Fibroblast of skin of back (primary cell): ENCODE measurements around the gene PSKH1. TPM values are rescaled to one million over a fixed set of nuclear protein-coding genes. Genes with fewer than 3 reads are reported as not detected.
A peak's percentile ranks its signal among the peaks of the same experiment; 100 is the strongest.
"Not testable (repeated sequence)": the region's sequence is repeated elsewhere in the genome, so short reads cannot be mapped to it uniquely, and the experiment has no call there.

Experiments
- DNase-seq: peaks from one replicate; pipeline ENCODE4 v3.0.0-alpha.2; 2013
- polyA plus RNA-seq, 2 experiments: library from polyadenylated mRNA; unstranded; fragments of 120-200 nt; gene quantifications; one replicate each; pipeline ENCODE4 v1.2.1, GENCODE V29; 2013; ENCODE audit not compliant: insufficient read length in 2 of 2

The PSKH1 gene
- 30.4 TPM for polyA plus RNA-seq (2013, experiment 1 of 2; ENCODE audit: insufficient read length)
- polyA plus RNA-seq (2013, experiment 2 of 2; ENCODE audit: insufficient read length), result 27.1 TPM

- DNase-seq, result peak; percentile 95
Observed at GRCh38 chr16:67892899-67893742, at the start of gene PSKH1. Gene PSKH1, plus strand, starts transcription at chr16:67893254. Its CDS starts 15,496 bp downstream, at chr16:67908750.

- peak; percentile 24 for DNase-seq
Observed at GRCh38 chr16:67843343-67843765, 49.7 kb upstream of the PSKH1 start.

GRCh38 chr16:67844497-67844896, 48.6 kb upstream of the PSKH1 start:
- DNase-seq, result peak; percentile 41

- DNase-seq, result no peak
Observed at GRCh38 chr16:67845291-67846062, 47.6 kb upstream of the PSKH1 start.

- DNase-seq, result no peak
Observed at GRCh38 chr16:67846063-67846319, 47.1 kb upstream of the PSKH1 start.

DNA sequence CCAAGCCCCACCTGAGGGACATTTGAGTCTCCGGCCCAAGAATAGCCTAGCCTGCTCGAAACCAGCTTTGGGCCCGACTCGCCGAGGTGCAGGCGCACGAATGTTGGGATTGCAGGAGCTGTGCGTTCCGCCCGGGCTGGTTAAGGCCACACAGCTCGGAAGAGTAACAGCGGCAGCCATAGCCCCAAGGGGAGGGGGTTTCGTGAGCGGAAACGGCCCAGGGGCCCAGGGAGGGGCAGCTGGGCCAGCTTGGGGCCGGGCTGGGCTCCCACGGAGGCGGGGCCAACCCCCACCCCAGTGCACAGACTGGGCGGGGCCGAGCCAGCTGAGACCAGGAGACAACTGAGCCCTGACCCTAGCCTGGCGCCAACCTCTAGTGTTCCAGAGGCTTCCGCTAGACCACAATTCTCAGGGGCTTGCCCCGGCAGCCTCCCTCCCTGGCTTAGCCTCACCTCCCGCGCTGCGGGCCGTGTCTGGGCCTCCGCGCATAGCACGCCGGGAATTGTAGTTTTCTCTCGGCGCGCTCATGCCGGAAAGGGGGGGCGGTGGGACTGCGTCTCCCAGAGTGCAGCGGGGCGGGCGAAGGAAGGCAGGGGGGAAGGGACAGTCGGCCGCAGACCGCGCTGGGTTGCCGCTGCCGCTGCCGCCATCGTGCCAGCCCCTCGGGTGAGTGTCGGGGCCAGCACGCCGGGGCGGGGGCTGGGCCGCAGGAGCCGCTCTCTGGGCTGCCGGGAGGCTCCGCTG, 46.6 kb upstream of the PSKH1 start, which contains the start of gene NUTF2:
NUTF2 (plus strand) TSS at position 614 of the 744 bp plus-strand sequence. CDS start 18,198 bp downstream, outside the sequence.
- DNase-seq, result peak; percentile 96

- peak; percentile 72 for DNase-seq
Observed at GRCh38 chr16:67847064-67847861, 45.8 kb upstream of the PSKH1 start, which contains the start of gene CENPT. Gene CENPT, minus strand, starts transcription at chr16:67847693. Its CDS starts 13,834 bp downstream, at chr16:67833859.

GRCh38 chr16:67848118-67848517, 44.9 kb upstream of the PSKH1 start:
- no peak for DNase-seq

DNA sequence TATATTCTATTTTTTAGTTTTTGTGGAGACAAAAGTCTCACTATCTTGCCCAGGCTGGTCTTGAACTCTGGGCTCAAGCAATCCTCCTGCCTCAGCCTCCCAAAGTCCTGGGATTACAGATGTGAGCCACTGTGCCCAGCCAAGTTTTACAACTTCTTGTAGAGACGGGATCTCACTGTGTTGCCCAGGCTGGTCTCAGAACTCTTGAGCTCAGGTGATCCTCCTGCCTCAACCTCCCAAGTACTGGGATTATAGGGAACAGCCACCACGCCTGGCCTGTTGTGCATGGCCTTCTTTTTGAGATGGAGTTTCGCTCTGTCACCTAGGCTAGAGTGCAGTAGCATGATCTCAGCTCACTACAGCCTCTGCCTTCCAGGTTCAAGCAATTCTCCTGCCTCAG, 39.4 kb upstream of the PSKH1 start:
- DNase-seq, result no peak

DNA sequence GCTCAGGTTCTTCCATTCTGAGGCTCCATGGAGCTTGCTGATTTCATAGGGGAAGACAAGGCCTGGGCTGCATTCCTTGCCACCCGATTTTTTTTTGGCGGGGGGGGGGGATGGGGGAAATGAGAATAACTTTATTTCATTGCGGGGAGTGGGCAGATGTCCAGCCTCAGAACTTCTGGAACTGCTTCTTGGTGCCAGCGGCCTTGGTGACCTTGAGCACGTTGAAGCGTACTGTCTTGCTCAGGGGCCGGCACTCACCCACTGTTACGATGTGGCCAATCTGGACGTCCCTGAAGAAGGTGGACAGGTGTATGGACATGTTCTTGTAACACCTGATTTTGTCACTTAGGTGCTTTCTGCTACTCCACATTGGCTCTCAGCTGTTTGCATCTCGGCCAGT, 37.3 kb upstream of the PSKH1 start:
- DNase-seq, result no peak

- DNase-seq, result no peak
Observed at GRCh38 chr16:67856927-67857546, 36.0 kb upstream of the PSKH1 start.

GRCh38 chr16:67857547-67858233, 35.4 kb upstream of the PSKH1 start:
- peak; percentile 88 for DNase-seq

DNA sequence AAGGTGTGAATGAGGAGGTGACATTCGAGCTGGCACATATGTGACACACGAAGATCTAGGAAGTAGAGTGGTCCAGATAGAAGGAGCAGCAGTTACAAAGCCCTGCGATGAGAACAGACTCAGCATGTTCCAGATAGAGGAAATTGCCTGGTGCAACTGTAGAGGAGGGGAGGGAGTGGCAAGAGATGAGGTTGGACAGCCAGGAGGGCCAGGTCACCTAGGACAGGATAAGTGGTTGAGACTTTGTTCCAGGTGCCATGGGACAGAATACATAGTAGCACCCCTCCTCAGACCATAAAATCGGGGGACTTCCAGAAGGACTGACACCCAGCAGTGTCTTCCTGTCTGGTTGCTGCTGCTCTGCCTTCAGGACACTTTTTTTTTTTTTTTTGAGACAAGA, 34.6 kb upstream of the PSKH1 start:
- no peak for DNase-seq

- no peak for DNase-seq
Observed at GRCh38 chr16:67860589-67861398, 32.3 kb upstream of the PSKH1 start.

- DNase-seq, result no peak
Observed at GRCh38 chr16:67861877-67862276, 31.2 kb upstream of the PSKH1 start.

DNA sequence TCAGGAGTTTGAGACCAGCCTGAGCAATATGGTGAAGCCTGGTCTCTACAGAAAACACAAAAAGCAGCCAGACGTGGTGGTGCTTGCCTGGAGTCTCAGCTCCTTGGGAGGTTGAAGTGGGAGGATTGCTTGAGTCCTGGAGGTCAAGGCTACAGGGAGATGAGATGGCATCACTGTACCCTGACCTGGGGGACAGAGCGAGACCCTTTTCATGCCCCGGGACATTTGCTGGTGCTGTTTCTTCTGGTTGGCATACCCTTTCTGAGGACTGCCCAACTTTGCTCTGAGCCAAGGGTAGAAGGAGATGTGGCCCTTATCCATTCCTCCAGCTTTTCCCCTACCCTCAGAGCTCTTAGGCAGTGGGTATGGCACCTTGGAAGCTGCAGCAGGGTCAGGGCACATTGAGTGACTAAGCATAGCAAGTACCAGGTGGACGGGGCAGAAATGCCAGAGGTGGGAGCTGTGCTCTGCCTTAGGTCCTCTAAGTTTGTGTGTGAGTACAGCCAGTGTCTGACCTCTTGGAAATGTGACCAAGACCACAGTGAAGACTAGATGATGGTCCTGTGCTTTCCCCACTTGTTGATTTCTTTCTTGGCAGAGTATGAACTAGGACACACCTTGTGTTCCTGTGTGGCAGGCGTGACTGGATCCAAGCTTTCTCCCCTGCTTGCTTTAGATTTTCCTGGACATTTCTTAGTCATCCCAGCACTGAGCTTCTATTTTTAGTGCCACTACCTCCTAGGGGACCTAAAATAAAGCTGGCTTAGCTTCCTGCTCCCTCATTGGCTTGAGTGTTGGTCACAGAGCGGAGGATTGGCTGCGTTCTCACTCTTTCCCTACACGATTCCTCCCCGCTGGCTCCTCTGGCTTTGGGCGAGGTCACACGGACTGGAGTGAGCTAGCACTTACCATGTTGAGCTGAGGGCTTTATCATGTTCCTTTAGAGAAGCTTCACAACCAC, 30.2 kb upstream of the PSKH1 start:
- DNase-seq, result peak; percentile 91

- DNase-seq, result not testable (repeated sequence)
Observed at GRCh38 chr16:67864044-67864443, 29.0 kb upstream of the PSKH1 start.

DNA sequence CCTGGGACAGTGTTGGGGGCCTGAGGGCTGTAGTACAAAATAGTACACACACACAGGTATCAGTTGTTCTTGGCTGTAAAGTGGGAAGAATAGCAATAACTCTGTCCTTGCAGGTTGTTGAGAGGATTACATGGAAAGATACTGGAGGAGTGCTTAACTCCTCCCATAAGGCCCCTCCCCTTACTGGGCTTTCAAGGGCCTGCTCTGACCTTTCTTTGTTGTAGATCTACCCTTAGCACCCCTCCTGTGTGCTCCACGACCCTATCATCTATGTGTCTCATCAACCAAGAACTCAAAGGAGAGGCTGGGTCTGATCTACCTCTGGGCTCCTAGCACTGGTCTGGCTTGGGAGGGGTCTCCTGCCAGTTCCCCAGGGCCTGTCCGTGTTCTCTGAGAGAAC, 28.5 kb upstream of the PSKH1 start:
- DNase-seq, result no peak

DNA sequence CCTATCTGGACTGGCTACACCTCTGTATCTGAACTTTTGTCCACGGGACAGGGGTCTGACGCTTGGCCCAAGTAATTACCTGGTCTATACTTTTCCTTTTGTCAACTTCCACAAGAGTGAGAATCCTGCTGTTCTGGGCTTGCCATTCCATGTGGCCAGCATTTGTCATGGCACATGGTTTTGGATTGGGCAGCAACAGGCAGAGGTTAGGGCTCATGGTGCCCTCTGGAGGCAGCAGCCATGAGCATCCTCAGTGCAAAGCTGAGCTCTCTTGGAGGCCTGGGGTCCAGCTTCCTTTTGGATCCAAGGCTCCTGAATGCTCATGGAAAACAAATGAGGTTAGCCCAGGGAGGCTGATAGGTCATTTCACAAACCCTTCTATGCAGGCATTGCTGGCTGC, 27.7 kb upstream of the PSKH1 start:
- no peak for DNase-seq
